WTC11 (cell line): ENCODE measurements around the gene IL21R.

ENCODE experiments used
- CTCF ChIP-seq: fragments of 200-600 bp; IDR thresholded peaks from 2 replicates; pipeline ENCODE4 v1.8.0; 2022; ENCODE audit warnings: antibody characterized with exemption
- FOXK1 ChIP-seq: sonication (generic); formaldehyde crosslinking; IDR thresholded peaks from 2 replicates; pipeline ENCODE4 v1.8.0; 2022; ENCODE audit warnings: mild to moderate bottlenecking, moderate library complexity, missing genetic modification reagents
- NFE2L1 ChIP-seq: sonication (generic); formaldehyde crosslinking; IDR thresholded peaks from 2 replicates; pipeline ENCODE4 v1.8.1; 2023; ENCODE audit warnings: missing genetic modification reagents

GRCh38 chr16:27361987-27362386 lies 40.0 kb upstream of the IL21R start:
- TF ChIP-seq CTCF, result no peak
- no peak for TF ChIP-seq NFE2L1
- TF ChIP-seq FOXK1 (CRISPR knock-in tag), result no peak
